Bronchial epithelial cell (primary cell): ENCODE data around the gene SELENOW. TPM values are rescaled to one million over a fixed set of nuclear protein-coding genes. Genes with fewer than 3 reads are reported as not detected.

Experiments used
- DNase-seq: peaks from one replicate; pipeline ENCODE4 v3.0.0-alpha.2; 2010; ENCODE audit warnings: low read depth
- FAIRE-seq: peaks from 2 replicates; lab custom pipeline; 2011; peaks lifted over from hg19 to GRCh38; lab: Jason Lieb, UNC
- H3K27me3 ChIP-seq: 2 replicates; pipeline ENCODE4 v1.5.1; 2011; ENCODE audit warnings: low read length; ENCODE audit not compliant: control insufficient read depth, insufficient read depth
- H3K36me3 ChIP-seq: 2 replicates; pipeline ENCODE4 v1.5.1; 2011; ENCODE audit warnings: low read length; ENCODE audit not compliant: control insufficient read depth, insufficient read depth
- H3K4me3 ChIP-seq: 2 replicates; pipeline ENCODE4 v1.5.1; 2011; ENCODE audit warnings: mild to moderate bottlenecking, low read depth, low read length, control low read depth
- total RNA-seq: library from RNA; depleted of rRNA; stranded (reverse); fragments of >200 nt; gene quantifications from 2 replicates; pipeline ENCODE4 v1.2.1, GENCODE V29; 2014
- TF ChIP-seq, protein P1 (sequence below): IDR thresholded peaks from 2 replicates; pipeline ENCODE4 v1.5.1; 2011; ENCODE audit warnings: mild to moderate bottlenecking, moderate library complexity, low read length, control low read depth, inconsistent platforms; ENCODE audit not compliant: insufficient read depth, severe bottlenecking

Gene SELENOW
- total RNA-seq, 1 donor from 2014 or later, result 149 TPM

DNA sequence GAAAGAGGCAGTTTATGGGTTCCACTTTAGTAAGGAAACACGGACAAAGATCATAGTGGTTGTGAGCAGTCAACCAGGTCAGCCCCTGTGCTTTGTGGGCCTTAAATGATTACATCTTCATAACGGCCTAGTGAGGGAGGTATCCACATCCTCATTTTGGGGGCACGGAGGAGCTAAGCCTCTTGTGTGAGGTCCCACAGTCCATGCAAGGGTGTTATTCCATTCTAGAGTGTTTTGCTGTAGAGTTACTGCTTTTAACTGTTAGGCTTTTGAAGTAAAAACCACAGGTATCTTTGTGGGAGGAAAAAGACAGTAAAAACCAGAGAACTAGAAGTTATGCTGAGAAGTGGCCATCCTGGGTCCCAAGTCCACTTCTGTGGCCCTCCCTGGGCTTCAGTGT, 29.2 kb upstream of the SELENOW start:
- H3K27me3 ChIP-seq, result no peaks in the 10 kb centered on the region
- no peak overlapping the region for H3K4me3 ChIP-seq
- H3K36me3 ChIP-seq, result peaks cover 44% of the 10 kb centered on the region
- FAIRE-seq (no peak), DNase-seq (no peak)
- TF ChIP-seq, protein P1, sequence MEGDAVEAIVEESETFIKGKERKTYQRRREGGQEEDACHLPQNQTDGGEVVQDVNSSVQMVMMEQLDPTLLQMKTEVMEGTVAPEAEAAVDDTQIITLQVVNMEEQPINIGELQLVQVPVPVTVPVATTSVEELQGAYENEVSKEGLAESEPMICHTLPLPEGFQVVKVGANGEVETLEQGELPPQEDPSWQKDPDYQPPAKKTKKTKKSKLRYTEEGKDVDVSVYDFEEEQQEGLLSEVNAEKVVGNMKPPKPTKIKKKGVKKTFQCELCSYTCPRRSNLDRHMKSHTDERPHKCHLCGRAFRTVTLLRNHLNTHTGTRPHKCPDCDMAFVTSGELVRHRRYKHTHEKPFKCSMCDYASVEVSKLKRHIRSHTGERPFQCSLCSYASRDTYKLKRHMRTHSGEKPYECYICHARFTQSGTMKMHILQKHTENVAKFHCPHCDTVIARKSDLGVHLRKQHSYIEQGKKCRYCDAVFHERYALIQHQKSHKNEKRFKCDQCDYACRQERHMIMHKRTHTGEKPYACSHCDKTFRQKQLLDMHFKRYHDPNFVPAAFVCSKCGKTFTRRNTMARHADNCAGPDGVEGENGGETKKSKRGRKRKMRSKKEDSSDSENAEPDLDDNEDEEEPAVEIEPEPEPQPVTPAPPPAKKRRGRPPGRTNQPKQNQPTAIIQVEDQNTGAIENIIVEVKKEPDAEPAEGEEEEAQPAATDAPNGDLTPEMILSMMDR, result no peak

DNA sequence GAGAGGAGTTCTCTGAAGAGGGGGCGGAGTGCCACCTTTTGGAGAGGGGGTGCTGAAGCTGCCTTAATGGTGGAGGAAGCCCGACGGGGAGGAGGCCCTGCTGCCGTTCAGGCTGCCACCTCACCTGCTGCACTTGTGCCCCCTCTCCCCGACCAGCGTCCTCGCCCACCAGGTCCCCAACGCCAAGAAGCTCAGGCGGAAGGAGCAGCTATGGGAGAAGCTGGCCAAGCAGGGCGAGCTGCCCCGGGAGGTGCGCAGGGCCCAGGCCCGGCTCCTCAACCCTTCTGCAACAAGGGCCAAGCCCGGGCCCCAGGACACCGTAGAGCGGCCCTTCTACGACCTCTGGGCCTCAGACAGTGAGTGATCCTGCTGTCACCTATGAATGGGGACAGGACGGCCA, 27.8 kb upstream of the SELENOW start:
- Histone ChIP-seq H3K27me3 (no peaks in the 10 kb centered on the region), H3K36me3 (peaks cover 51% of the 10 kb centered on the region), H3K4me3 (no peak overlapping the region)
- DNase-seq (no peak), FAIRE-seq (no peak)
- TF ChIP-seq, protein P1, result no peak

DNA sequence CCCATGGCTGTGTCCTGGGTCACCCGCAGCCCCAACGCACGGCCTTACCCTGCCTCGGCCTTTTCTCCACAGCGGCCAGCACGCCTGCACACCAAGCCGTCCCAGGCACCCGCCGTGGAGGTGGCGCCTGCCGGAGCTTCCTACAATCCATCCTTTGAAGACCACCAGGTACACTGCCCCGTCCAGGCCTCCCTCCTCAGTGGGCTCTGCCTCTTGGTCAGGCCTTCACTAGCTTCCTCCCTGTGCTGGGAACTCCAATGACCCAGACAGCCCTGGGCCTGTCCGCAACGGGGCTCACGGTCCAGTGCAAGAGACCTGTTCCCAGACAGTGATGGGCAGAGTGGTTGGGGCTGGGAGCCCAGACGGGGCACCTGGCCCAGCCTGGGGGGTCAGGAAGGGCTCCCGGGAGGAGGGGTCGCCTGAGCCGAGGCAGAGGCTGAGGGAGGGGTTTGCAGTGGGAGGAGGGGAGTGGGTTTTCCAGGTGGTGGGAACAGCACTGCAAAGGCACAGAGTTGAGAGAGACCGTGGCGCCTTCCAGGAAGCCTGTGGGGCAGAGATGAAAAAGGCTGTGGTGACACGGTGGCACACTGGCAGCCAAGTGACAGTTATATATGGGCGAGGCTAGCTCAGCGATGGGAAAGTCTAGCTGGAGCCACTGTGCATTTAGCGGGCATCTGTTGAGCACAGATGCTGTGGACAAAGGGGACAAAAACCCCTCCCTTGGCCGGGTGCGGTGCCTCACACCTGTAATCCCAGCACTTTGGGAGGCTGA, 25.9 kb upstream of the SELENOW start:
- no peak overlapping the region for H3K4me3 ChIP-seq
- no peak for FAIRE-seq
- DNase-seq, result no peak
- H3K36me3 ChIP-seq, result peaks cover 58% of the 10 kb centered on the region
- TF ChIP-seq, protein P1, result no peak
- no peaks in the 10 kb centered on the region for H3K27me3 ChIP-seq

GRCh38 chr19:47754206-47755064, 24.1 kb upstream of the SELENOW start:
- no peak for FAIRE-seq
- H3K36me3 ChIP-seq, result peaks cover 57% of the 10 kb centered on the region
- DNase-seq, result no peak
- TF ChIP-seq, protein P1, result no peak
- H3K4me3 ChIP-seq, result no peak overlapping the region
- H3K27me3 ChIP-seq, result no peaks in the 10 kb centered on the region

DNA sequence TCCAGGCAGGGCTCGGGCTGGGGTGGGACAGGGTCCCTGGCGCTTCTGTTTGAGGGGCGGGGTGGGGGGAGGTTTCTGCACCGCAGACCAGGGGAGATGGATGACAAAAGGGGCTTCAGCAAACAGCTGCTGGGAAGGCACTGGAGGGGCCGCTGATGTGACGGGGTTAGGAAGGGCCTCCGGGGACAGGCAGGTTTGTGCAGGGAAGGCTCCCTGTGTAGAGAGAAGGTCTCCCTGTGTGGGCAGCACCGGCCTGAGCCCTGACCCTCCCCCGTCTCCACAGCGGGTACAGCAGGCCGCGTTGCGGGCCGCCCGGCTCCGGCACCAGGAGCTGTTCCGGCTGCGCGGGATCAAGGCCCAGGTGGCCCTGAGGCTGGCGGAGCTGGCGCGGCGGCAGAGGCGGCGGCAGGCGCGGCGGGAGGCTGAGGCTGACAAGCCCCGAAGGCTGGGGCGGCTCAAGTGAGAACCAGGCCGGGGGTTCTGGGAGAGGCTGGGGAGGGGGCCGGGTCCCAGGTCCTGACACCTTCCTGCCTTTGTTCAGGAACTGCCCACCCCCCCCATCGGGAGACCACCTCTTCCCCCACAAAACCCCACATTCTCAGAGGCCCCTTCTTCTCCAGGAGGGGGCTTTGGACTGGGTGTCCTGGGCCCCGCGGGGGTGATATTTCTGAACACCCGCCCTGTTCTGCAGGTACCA, 23.3 kb upstream of the SELENOW start:
- TF ChIP-seq, protein P1, result no peak
- no peak overlapping the region for H3K4me3 ChIP-seq
- FAIRE-seq, result no peak
- no peaks in the 10 kb centered on the region for H3K27me3 ChIP-seq
- DNase-seq, result no peak
- H3K36me3 ChIP-seq, result peaks cover 50% of the 10 kb centered on the region
